Suprapubic skin (tissue), 4 donors: ENCODE results near the gene MYL11. TPM values are rescaled to one million over a fixed set of nuclear protein-coding genes. Genes with fewer than 3 reads are reported as not detected.

Experiments used
- DNase-seq, 2 donors: peaks; one replicate each; pipeline ENCODE4 v3.0.0-alpha.2; 2019; ENCODE audit warnings: low spot score in 2 of 2
- H3K27ac ChIP-seq: fragments of 200-600 bp; sonication (generic); one replicate; pipeline ENCODE4 v1.5.1; 2019
- H3K27me3 ChIP-seq: fragments of 200-600 bp; sonication (generic); one replicate; pipeline ENCODE4 v1.5.1; 2019
- H3K36me3 ChIP-seq: fragments of 200-600 bp; sonication (generic); one replicate; pipeline ENCODE4 v1.5.1; 2019
- H3K4me1 ChIP-seq: fragments of 200-600 bp; sonication (generic); one replicate; pipeline ENCODE4 v1.5.1; 2019
- H3K4me3 ChIP-seq: fragments of 200-600 bp; sonication (generic); one replicate; pipeline ENCODE4 v1.5.1; 2019; ENCODE audit warnings: mild to moderate bottlenecking
- H3K9me3 ChIP-seq: fragments of 200-600 bp; sonication (generic); one replicate; pipeline ENCODE4 v1.5.1; 2019
- CTCF ChIP-seq, 2 donors: fragments of 200-600 bp in 1 of 2; fragments of 450-650 bp in 1 of 2; sonication (generic) in 1 of 2; IDR thresholded peaks; one replicate each; pipeline ENCODE4 v1.5.1; 2016 to 2019; ENCODE audit warnings: antibody characterized with exemption in 2 of 2, mild to moderate bottlenecking in 1 of 2, moderate library complexity in 1 of 2
- EP300 ChIP-seq: sonication (generic); formaldehyde crosslinking; IDR thresholded peaks from one replicate; pipeline ENCODE4 v1.6.1; 2017; ENCODE audit warnings: antibody characterized with exemption
- POLR2A ChIP-seq, 2 donors: fragments of 450-650 bp; IDR thresholded peaks; one replicate each; pipeline ENCODE4 v1.6.1; 2017; ENCODE audit warnings: antibody characterized with exemption in 2 of 2, mild to moderate bottlenecking in 2 of 2, moderate library complexity in 2 of 2
- POLR2AphosphoS5 ChIP-seq, 3 donors: sonication (generic); formaldehyde crosslinking; IDR thresholded peaks; one replicate each; pipeline ENCODE4 v1.6.1; 2017; ENCODE audit warnings: antibody characterized with exemption in 3 of 3
- whole genome bisulfite sequencing: methylation state at CpG from one replicate; pipeline ENCODE4 v1.1.5; 2018; 5-methylcytosine and 5-hydroxymethylcytosine counted together
- total RNA-seq, 4 donors: library from RNA; depleted of rRNA; stranded (reverse); fragments of >200 nt; gene quantifications; one replicate each; pipeline ENCODE4 v1.1.0, GENCODE V29; 2016

Gene MYL11
- total RNA-seq, 4 donors from 2014 or later = not detected

GRCh38 chr16:30368792-30369090 lies 5.9 kb upstream of the MYL11 start:
- peaks cover 23% of the 10 kb centered on the region for H3K36me3 ChIP-seq
- H3K4me1 ChIP-seq = peaks cover 43% of the 10 kb centered on the region
- no peaks in the 10 kb centered on the region for H3K9me3 ChIP-seq
- WGBS = 7% methylated on average over 4 of the region's 4 CpGs
- no peak for DNase-seq
- TF ChIP-seq POLR2A (IDR thresholded peaks at IDR 0.05) = no peak
- no peak for TF ChIP-seq EP300
- no peak for TF ChIP-seq POLR2AphosphoS5 (IDR thresholded peaks at IDR 0.05)
- TF ChIP-seq CTCF (IDR thresholded peaks at IDR 0.05) = no peak
- no peaks in the 10 kb centered on the region for H3K27me3 ChIP-seq
- H3K4me3 ChIP-seq = peak overlapping the region; percentile 92
- peak overlapping the region; percentile 88 for H3K27ac ChIP-seq

- WGBS = 0% methylated on average over 3 of the region's 45 CpGs
- H3K27me3 ChIP-seq = no peaks in the 10 kb centered on the region
- no peak for TF ChIP-seq EP300
- no peak for TF ChIP-seq POLR2AphosphoS5 (IDR thresholded peaks at IDR 0.05)
- no peak for TF ChIP-seq CTCF (IDR thresholded peaks at IDR 0.05)
- TF ChIP-seq POLR2A (IDR thresholded peaks at IDR 0.05) = no peak
- H3K4me1 ChIP-seq = peaks cover 43% of the 10 kb centered on the region
- H3K4me3 ChIP-seq = peak overlapping the region; percentile 92
- no peaks in the 10 kb centered on the region for H3K9me3 ChIP-seq
- no peak for DNase-seq
- peaks cover 18% of the 10 kb centered on the region for H3K36me3 ChIP-seq
- peak overlapping the region; percentile 88 for H3K27ac ChIP-seq
These were observed 5.3 kb upstream of the MYL11 start for GRCh38 chr16:30369091-30369937.

- Histone ChIP-seq H3K27me3 (no peaks in the 10 kb centered on the region), H3K36me3 (peaks cover 12% of the 10 kb centered on the region), H3K4me1 (peaks cover 43% of the 10 kb centered on the region), H3K27ac (peak overlapping the region; percentile 88), H3K9me3 (no peaks in the 10 kb centered on the region), H3K4me3 (peak overlapping the region; percentile 92)
- TF ChIP-seq EP300 (no peak), CTCF (IDR thresholded peaks at IDR 0.05) (no peak), POLR2AphosphoS5 (IDR thresholded peaks at IDR 0.05) (no peak), POLR2A (IDR thresholded peaks at IDR 0.05) (no peak)
- no peak for DNase-seq
- 0% methylated on average over 18 of the region's 76 CpGs for WGBS
These were observed 4.6 kb upstream of the MYL11 start for GRCh38 chr16:30369938-30370455.

GRCh38 chr16:30370456-30371247 lies 4.0 kb upstream of the MYL11 start, which contains the start of gene TBC1D10B:
TBC1D10B (minus strand) TSS chr16:30370494; CDS start chr16:30370183, 311 bp downstream.
- WGBS = under 1% methylated on average over 37 of the region's 40 CpGs
- Histone ChIP-seq H3K36me3 (peaks cover 5% of the 10 kb centered on the region), H3K27ac (peak within 1 kb of the TSS; percentile 88), H3K4me3 (peak within 1 kb of the TSS; percentile 92), H3K27me3 (no peaks in the 10 kb centered on the region), H3K4me1 (peaks cover 39% of the 10 kb centered on the region), H3K9me3 (no peaks in the 10 kb centered on the region)
- DNase-seq = peak; percentile 99
- peak; percentile 22 to 69 (median 51) for TF ChIP-seq POLR2AphosphoS5 (IDR thresholded peaks at IDR 0.05)
- TF ChIP-seq POLR2A (IDR thresholded peaks at IDR 0.05) = no peak
- no peak for TF ChIP-seq EP300
- peak in 1 of 2 donors; percentile 17 for TF ChIP-seq CTCF (IDR thresholded peaks at IDR 0.05)
